KOPT-K1 (cell line): ENCODE results near the gene TPM2.

Experiments used
- H3K27ac ChIP-seq: fragments of 200-600 bp; sonication (generic); 2 replicates; pipeline ENCODE4 v1.5.1; 2016; ENCODE audit warnings: antibody characterized with exemption, mild to moderate bottlenecking, low read depth, low read length; ENCODE audit not compliant: poor library complexity, severe bottlenecking
- H3K36me3 ChIP-seq: fragments of 200-600 bp; sonication (generic); 2 replicates; pipeline ENCODE4 v1.5.1; 2017; ENCODE audit warnings: antibody characterized with exemption, mild to moderate bottlenecking, low read length, moderate library complexity; ENCODE audit not compliant: insufficient read depth
- H3K9me3 ChIP-seq: fragments of 200-600 bp; sonication (generic); 2 replicates; pipeline ENCODE4 v1.5.1; 2017; ENCODE audit warnings: antibody characterized with exemption, low read length, mild to moderate bottlenecking; ENCODE audit not compliant: insufficient read depth, poor library complexity, severe bottlenecking

The TPM2 gene

GRCh38 chr9:35690614-35691333 lies 1.0 kb upstream of the TPM2 start:
- H3K36me3 ChIP-seq = peaks cover 3% of the 10 kb centered on the region; the same call in 1 of the 2 replicates
- H3K27ac ChIP-seq = peak overlapping the region; percentile 66
- no peaks in the 10 kb centered on the region for H3K9me3 ChIP-seq

- no peaks in the 10 kb centered on the region for H3K9me3 ChIP-seq
- no peaks in the 10 kb centered on the region for H3K36me3 ChIP-seq
- H3K27ac ChIP-seq = peak overlapping the region; percentile 66
Measured at GRCh38 chr9:35690294-35690613, 529 bp upstream of the TPM2 start.

GRCh38 chr9:35688558-35689541 lies 875 bp downstream of the TPM2 start:
- H3K27ac ChIP-seq = no peak overlapping the region
- no peaks in the 10 kb centered on the region for H3K36me3 ChIP-seq

GRCh38 chr9:35687972-35688557 lies 1.7 kb downstream of the TPM2 start:
- no peak overlapping the region for H3K27ac ChIP-seq
- no peaks in the 10 kb centered on the region for H3K9me3 ChIP-seq
- H3K36me3 ChIP-seq = no peaks in the 10 kb centered on the region

More at GRCh38 chr9:35688558-35689541, 875 bp downstream of the TPM2 start:
- no peaks in the 10 kb centered on the region for H3K9me3 ChIP-seq

- Histone ChIP-seq H3K9me3 (no peaks in the 10 kb centered on the region), H3K27ac (no peak overlapping the region), H3K36me3 (no peaks in the 10 kb centered on the region)
Measured at GRCh38 chr9:35687306-35687705, 2.4 kb downstream of the TPM2 start.

GRCh38 chr9:35686222-35687203 lies 3.2 kb downstream of the TPM2 start:
- Histone ChIP-seq H3K9me3 (no peaks in the 10 kb centered on the region), H3K27ac (no peak overlapping the region), H3K36me3 (no peaks in the 10 kb centered on the region)

- Histone ChIP-seq H3K9me3 (no peaks in the 10 kb centered on the region), H3K27ac (no peak overlapping the region), H3K36me3 (no peaks in the 10 kb centered on the region)
Measured at GRCh38 chr9:35685506-35685905, 4.2 kb downstream of the TPM2 start.

GRCh38 chr9:35684921-35685320 lies 4.8 kb downstream of the TPM2 start:
- Histone ChIP-seq H3K9me3 (no peaks in the 10 kb centered on the region), H3K36me3 (no peaks in the 10 kb centered on the region), H3K27ac (no peak overlapping the region)

- H3K36me3 ChIP-seq = no peaks in the 10 kb centered on the region
- no peaks in the 10 kb centered on the region for H3K9me3 ChIP-seq
- H3K27ac ChIP-seq = no peak overlapping the region
Measured at GRCh38 chr9:35683323-35683722, 6.4 kb downstream of the TPM2 start.

GRCh38 chr9:35682520-35683315 lies 7.0 kb downstream of the TPM2 start:
- no peaks in the 10 kb centered on the region for H3K36me3 ChIP-seq
- H3K9me3 ChIP-seq = no peaks in the 10 kb centered on the region
- H3K27ac ChIP-seq = no peak overlapping the region

GRCh38 chr9:35682051-35682450 lies 7.7 kb downstream of the TPM2 start:
- no peaks in the 10 kb centered on the region for H3K9me3 ChIP-seq
- no peaks in the 10 kb centered on the region for H3K36me3 ChIP-seq
- no peak overlapping the region for H3K27ac ChIP-seq

GRCh38 chr9:35681341-35682002 lies 8.3 kb downstream of the TPM2 start:
- Histone ChIP-seq H3K27ac (no peak overlapping the region), H3K9me3 (no peaks in the 10 kb centered on the region), H3K36me3 (no peaks in the 10 kb centered on the region)

- Histone ChIP-seq H3K36me3 (no peaks in the 10 kb centered on the region), H3K27ac (no peak overlapping the region), H3K9me3 (no peaks in the 10 kb centered on the region)
Measured at GRCh38 chr9:35680331-35681105, 9.2 kb downstream of the TPM2 start.
